ENCODE results near the gene OR6K6.
A peak's percentile ranks its signal among the peaks of the same experiment; 100 is the strongest.

The OR6K6 gene

GRCh38 chr1:158754420-158754819 is at the start of gene OR6K6:
Gene OR6K6, plus strand, starts transcription at chr1:158754720. Its CDS starts 168 bp downstream, at chr1:158754888.
- DNase-seq (ENCODE audit: low read depth in 1 of 2, low spot score in 1 of 2): no peak

GRCh38 chr1:158706096-158706495 is 48.4 kb upstream of the OR6K6 start:
- DNase-seq (ENCODE audit: low read depth in 1 of 2, low spot score in 1 of 2): no peak

- DNase-seq (ENCODE audit: low read depth in 1 of 2, low spot score in 1 of 2): no peak
Observed at GRCh38 chr1:158711098-158711497, 43.4 kb upstream of the OR6K6 start.

GRCh38 chr1:158714754-158715153 is 39.8 kb upstream of the OR6K6 start:
- DNase-seq (ENCODE audit: low read depth in 1 of 2, low spot score in 1 of 2): no peak

- DNase-seq (ENCODE audit: low read depth in 1 of 2, low spot score in 1 of 2): no peak
Observed at GRCh38 chr1:158716335-158716734, 38.2 kb upstream of the OR6K6 start.

- DNase-seq (ENCODE audit: low read depth in 1 of 2, low spot score in 1 of 2): no peak
Observed at GRCh38 chr1:158717344-158717743, 37.2 kb upstream of the OR6K6 start.

GRCh38 chr1:158719664-158720063 is 34.9 kb upstream of the OR6K6 start:
- DNase-seq (ENCODE audit: low read depth in 1 of 2, low spot score in 1 of 2): no peak

GRCh38 chr1:158720620-158721019 is 33.9 kb upstream of the OR6K6 start, which contains the start of gene OR6K3:
Gene OR6K3, minus strand, starts transcription at chr1:158720720. Its CDS starts 2,605 bp downstream, at chr1:158718115.
- no peak for DNase-seq (ENCODE audit: low read depth in 1 of 2, low spot score in 1 of 2)

- no peak for DNase-seq (ENCODE audit: low read depth in 1 of 2, low spot score in 1 of 2)
Observed at GRCh38 chr1:158724442-158724841, 30.1 kb upstream of the OR6K6 start.

GRCh38 chr1:158728510-158729225 is 25.9 kb upstream of the OR6K6 start:
- no peak for DNase-seq (ENCODE audit: low read depth in 1 of 2, low spot score in 1 of 2)

- no peak for DNase-seq (ENCODE audit: low read depth in 1 of 2, low spot score in 1 of 2)
Observed at GRCh38 chr1:158730453-158730852, 24.1 kb upstream of the OR6K6 start.

- no peak for DNase-seq (ENCODE audit: low read depth in 1 of 2, low spot score in 1 of 2)
Observed at GRCh38 chr1:158731707-158732106, 22.8 kb upstream of the OR6K6 start.

GRCh38 chr1:158732524-158732923 is 22.0 kb upstream of the OR6K6 start:
- DNase-seq (ENCODE audit: low read depth in 1 of 2, low spot score in 1 of 2): no peak

GRCh38 chr1:158735848-158736247 is 18.7 kb upstream of the OR6K6 start:
- no peak for DNase-seq (ENCODE audit: low read depth in 1 of 2, low spot score in 1 of 2)

GRCh38 chr1:158752155-158752712 is 2.3 kb upstream of the OR6K6 start:
- no peak for DNase-seq (ENCODE audit: low read depth in 1 of 2, low spot score in 1 of 2)

GRCh38 chr1:158771950-158772866 is 17.7 kb downstream of the OR6K6 start, which contains the start of gene OR6N1:
Gene OR6N1, minus strand, starts transcription at chr1:158772195. Its CDS starts 5,513 bp downstream, at chr1:158766682.
- DNase-seq (ENCODE audit: low read depth in 1 of 2, low spot score in 1 of 2): no peak

- no peak for DNase-seq (ENCODE audit: low read depth in 1 of 2, low spot score in 1 of 2)
Observed at GRCh38 chr1:158781104-158781503, 26.6 kb downstream of the OR6K6 start, which contains the start of gene OR6N2. Gene OR6N2, minus strand, starts transcription at chr1:158781204. Its CDS starts 3,569 bp downstream, at chr1:158777635.

GRCh38 chr1:158793604-158794003 is 39.1 kb downstream of the OR6K6 start:
- peak in 1 of 2 donors; percentile 20 for DNase-seq (ENCODE audit: low read depth in 1 of 2, low spot score in 1 of 2)

- DNase-seq (ENCODE audit: low read depth in 1 of 2, low spot score in 1 of 2): no peak
Observed at GRCh38 chr1:158794247-158794646, 39.7 kb downstream of the OR6K6 start.

- no peak for DNase-seq (ENCODE audit: low read depth in 1 of 2, low spot score in 1 of 2)
Observed at GRCh38 chr1:158798531-158798930, 44.0 kb downstream of the OR6K6 start.

- DNase-seq (ENCODE audit: low read depth in 1 of 2, low spot score in 1 of 2): no peak
Observed at GRCh38 chr1:158799689-158800088, 45.2 kb downstream of the OR6K6 start.

Measured in stimulated activated CD4-positive, alpha-beta T cell treated with anti-CD3 and anti-CD28 coated beads, Interleukin-15, amount 100 ng/mL, for 1 hour (primary cell).